Spleen (tissue), 11 donors: Measurements from ENCODE around the gene DNM3. TPM values are rescaled to one million over a fixed set of nuclear protein-coding genes. Genes with fewer than 3 reads are reported as not detected.
"Not testable (repeated sequence)": the region's sequence is repeated elsewhere in the genome, so short reads cannot be mapped to it uniquely, and the experiment has no call there.

Experiments used
- DNase-seq: peaks from one replicate; pipeline ENCODE4 v3.0.0-alpha.2; 2020
- H3K27ac ChIP-seq, 8 donors: fragments of 200-600 bp; sonication (generic) in 7 of 8; 1 replicate in 4 of 8; 2 replicates in 4 of 8; pipeline versions ENCODE4 v1.5.0 to v1.8.0; 2016 to 2021; ENCODE audit warnings: inconsistent platforms in 4 of 8, mild to moderate bottlenecking in 4 of 8, moderate library complexity in 1 of 8
- H3K27me3 ChIP-seq, 7 donors: fragments of 200-600 bp; sonication (generic) in 6 of 7; replicated peaks in 1 of 7; 1 replicate in 4 of 7; 2 replicates in 3 of 7; pipeline versions ENCODE4 v1.5.0 to v1.8.0; 2016 to 2021; ENCODE audit warnings: inconsistent platforms in 3 of 7, mild to moderate bottlenecking in 1 of 7
- H3K36me3 ChIP-seq, 6 donors: fragments of 200-600 bp; sonication (generic) in 5 of 6; 1 replicate in 4 of 6; 2 replicates in 2 of 6; pipeline versions ENCODE4 v1.5.0 to v1.8.0; 2016 to 2021; ENCODE audit warnings: inconsistent platforms in 2 of 6
- H3K4me1 ChIP-seq, 6 donors: fragments of 200-600 bp; sonication (generic) in 5 of 6; 1 replicate in 3 of 6; 2 replicates in 3 of 6; pipeline versions ENCODE4 v1.5.0 to v1.8.0; 2016 to 2021; ENCODE audit warnings: inconsistent platforms in 3 of 6
- H3K4me3 ChIP-seq, 8 donors: fragments of 200-600 bp; sonication (generic) in 7 of 8; 1 replicate in 4 of 8; 2 replicates in 4 of 8; pipeline versions ENCODE4 v1.5.0 to v1.8.0; 2016 to 2021; ENCODE audit warnings: inconsistent platforms in 4 of 8, mild to moderate bottlenecking in 4 of 8, moderate library complexity in 2 of 8
- H3K9me3 ChIP-seq, 8 donors: fragments of 200-600 bp; sonication (generic) in 7 of 8; 1 replicate in 4 of 8; 2 replicates in 4 of 8; pipeline versions ENCODE4 v1.5.0 to v1.8.0; 2016 to 2021; ENCODE audit warnings: inconsistent platforms in 4 of 8
- POLR2A ChIP-seq, 3 donors: fragments of 450-650 bp; IDR thresholded peaks; one replicate each; pipeline ENCODE4 v1.5.1; 2017; ENCODE audit warnings: antibody characterized with exemption in 3 of 3, mild to moderate bottlenecking in 1 of 3
- POLR2AphosphoS5 ChIP-seq, 3 donors: sonication (generic); formaldehyde crosslinking; IDR thresholded peaks; one replicate each; pipeline ENCODE4 v1.5.1; 2017; ENCODE audit warnings: antibody characterized with exemption in 3 of 3
- WGBS, 5 donors: extraction: QIAGEN DNeasy Blood & Tissue Kit in 3 of 5; methylation state at CpG; one replicate each; pipeline versions ENCODE4 v1.1.5 to v1.1.7; 2013 to 2018; 5-methylcytosine and 5-hydroxymethylcytosine counted together
- intact Hi-C: fragments of 100-400 bp; cut with DNase I; formaldehyde crosslinking; loops from one replicate; pipeline ENCODE4 v1.15.0; 2023; ENCODE audit warnings: low total_unique reads
- polyA plus RNA-seq, 3 donors: library from polyadenylated mRNA; stranded (reverse); fragments of 200-250 nt; gene quantifications; one replicate each; pipeline ENCODE4 v1.2.1, GENCODE V29; 2013
- total RNA-seq, 7 donors: library from RNA; depleted of rRNA in 3 of 7; stranded (reverse); fragments of >200 nt in 3 of 7; fragmentation: NEBNext Ultra II Directional in 4 of 7; extraction: Animal tissue kit (Norgen Biotek cat#: 25700) in 4 of 7; gene quantifications; one replicate each; pipeline versions ENCODE4 v1.1.0 to v1.2.1, GENCODE V29; 2016 to 2021
- TF ChIP-seq, protein P1 (sequence below), 11 experiments: fragments of 200-600 bp in 7 of 11; fragments of 450-650 bp in 4 of 11; sonication (generic) in 4 of 11; IDR thresholded peaks in 8 of 11; conservative IDR thresholded peaks in 3 of 11; 1 replicate in 7 of 11; 2 replicates in 4 of 11; pipeline versions ENCODE4 v1.4.0 to v1.8.0; 2016 to 2021; ENCODE audit warnings: antibody characterized with exemption in 11 of 11, inconsistent platforms in 4 of 11, mild to moderate bottlenecking in 1 of 11
- donor health status: healthy with polysubstance abuse.
- donor health status: DM: no; HTN: no; CAD: no; lungs with moderate emphysema.
- donor health status: DM: no; HTN: no; CAD: no.
- donor health status: Bipolar disorder and iron deficiency.
- donor health status: healthy.
- donor health status: DM: no; HTN: no; CAD: no.
- donor health status: DM: yes; HTN: yes; CAD: no.

Gene DNM3
- total and polyA plus RNA-seq, 10 donors, result 0.61 to 10.2 (median 4.9) TPM

DNA sequence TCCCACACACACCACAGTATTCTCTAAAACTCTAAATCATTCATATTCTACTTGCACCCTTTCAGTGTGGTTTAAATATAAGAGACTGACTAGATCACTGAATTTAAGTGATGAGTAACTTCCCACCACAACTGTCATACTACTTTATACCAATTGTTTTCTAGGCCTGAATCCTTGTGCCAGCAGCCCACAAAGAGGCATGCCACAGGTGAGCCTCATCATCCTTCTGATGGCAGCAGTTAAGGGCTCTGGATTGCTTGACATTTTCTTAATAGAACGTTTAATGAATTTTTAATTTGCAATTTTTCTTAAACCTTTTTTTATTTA, 588.8 kb downstream of the DNM3 start:
- H3K4me3 ChIP-seq, result no peak overlapping the region
- WGBS, 5 donors, result 74 to 92% (median 90%) methylated on average over 1 of the region's 1 CpG
- no peak for DNase-seq
- intact Hi-C loops, result no loop called here
- no peaks in the 10 kb centered on the region for H3K27me3 ChIP-seq
- no peak overlapping the region for H3K27ac ChIP-seq
- peaks cover 0 to 34% (median 10%) of the 10 kb centered on the region in 6 donors for H3K4me1 ChIP-seq
- H3K36me3 ChIP-seq, result peaks cover 0 to 9% (median 0%) of the 10 kb centered on the region in 6 donors
- H3K9me3 ChIP-seq, result no peaks in the 10 kb centered on the region
- TF ChIP-seq POLR2A (IDR thresholded peaks at IDR 0.05) (no peak), POLR2AphosphoS5 (IDR thresholded peaks at IDR 0.05) (no peak)
- TF ChIP-seq, protein P1, sequence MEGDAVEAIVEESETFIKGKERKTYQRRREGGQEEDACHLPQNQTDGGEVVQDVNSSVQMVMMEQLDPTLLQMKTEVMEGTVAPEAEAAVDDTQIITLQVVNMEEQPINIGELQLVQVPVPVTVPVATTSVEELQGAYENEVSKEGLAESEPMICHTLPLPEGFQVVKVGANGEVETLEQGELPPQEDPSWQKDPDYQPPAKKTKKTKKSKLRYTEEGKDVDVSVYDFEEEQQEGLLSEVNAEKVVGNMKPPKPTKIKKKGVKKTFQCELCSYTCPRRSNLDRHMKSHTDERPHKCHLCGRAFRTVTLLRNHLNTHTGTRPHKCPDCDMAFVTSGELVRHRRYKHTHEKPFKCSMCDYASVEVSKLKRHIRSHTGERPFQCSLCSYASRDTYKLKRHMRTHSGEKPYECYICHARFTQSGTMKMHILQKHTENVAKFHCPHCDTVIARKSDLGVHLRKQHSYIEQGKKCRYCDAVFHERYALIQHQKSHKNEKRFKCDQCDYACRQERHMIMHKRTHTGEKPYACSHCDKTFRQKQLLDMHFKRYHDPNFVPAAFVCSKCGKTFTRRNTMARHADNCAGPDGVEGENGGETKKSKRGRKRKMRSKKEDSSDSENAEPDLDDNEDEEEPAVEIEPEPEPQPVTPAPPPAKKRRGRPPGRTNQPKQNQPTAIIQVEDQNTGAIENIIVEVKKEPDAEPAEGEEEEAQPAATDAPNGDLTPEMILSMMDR (IDR thresholded peaks at IDR 0.05 in 8 of 11, conservative IDR thresholded peaks at IDR 0.05 in 3 of 11), result no peak

DNA sequence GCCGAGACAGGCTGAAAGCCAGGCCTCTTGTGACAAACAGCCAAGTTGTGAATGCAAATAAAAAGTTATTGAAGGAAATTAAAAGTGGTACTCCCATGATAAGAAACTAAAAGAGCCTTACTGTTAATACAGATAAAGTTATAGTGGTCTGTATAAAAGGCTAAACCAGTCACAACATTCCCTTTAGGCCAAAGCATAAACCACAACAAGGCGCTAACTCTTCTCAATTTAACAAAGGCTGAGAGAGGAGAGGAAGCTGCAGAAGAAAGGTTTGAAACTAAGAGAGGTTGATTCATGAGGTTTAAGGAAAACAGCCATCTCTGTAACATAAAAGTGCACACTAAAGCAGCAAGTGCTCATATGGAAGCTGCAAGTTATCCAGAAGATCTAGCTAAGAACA, 589.9 kb downstream of the DNM3 start:
- H3K4me3 ChIP-seq, result no peak overlapping the region
- H3K27me3 ChIP-seq, result no peaks in the 10 kb centered on the region
- DNase-seq, result no peak
- WGBS, 5 donors, result 73 to 79% (median 76%) methylated on average over 2 of the region's 2 CpGs
- H3K9me3 ChIP-seq, result peaks cover 0 to 4% (median 0%) of the 10 kb centered on the region in 8 donors
- TF ChIP-seq POLR2AphosphoS5 (IDR thresholded peaks at IDR 0.05) (no peak), POLR2A (IDR thresholded peaks at IDR 0.05) (no peak)
- TF ChIP-seq, protein P1 (IDR thresholded peaks at IDR 0.05 in 8 of 11, conservative IDR thresholded peaks at IDR 0.05 in 3 of 11), result no peak
- intact Hi-C loops, result no loop called here
- H3K27ac ChIP-seq, result peak overlapping the region in 1 of 8 donors; percentile 2
- H3K36me3 ChIP-seq, result peaks cover 0 to 9% (median 0%) of the 10 kb centered on the region in 6 donors
- H3K4me1 ChIP-seq, result peaks cover 0 to 34% (median 10%) of the 10 kb centered on the region in 6 donors

- Histone ChIP-seq H3K9me3 (peaks cover 0 to 8% (median under 1%) of the 10 kb centered on the region in 8 donors), H3K27me3 (no peaks in the 10 kb centered on the region), H3K4me1 (peaks cover 0 to 34% (median 10%) of the 10 kb centered on the region in 6 donors), H3K36me3 (peaks cover 0 to 9% (median 0%) of the 10 kb centered on the region in 6 donors), H3K4me3 (no peak overlapping the region), H3K27ac (peak overlapping the region in 1 of 8 donors; percentile 2)
- intact Hi-C loops, result no loop called here
- TF ChIP-seq, protein P1 (IDR thresholded peaks at IDR 0.05 in 8 of 11, conservative IDR thresholded peaks at IDR 0.05 in 3 of 11), result no peak
- TF ChIP-seq POLR2AphosphoS5 (IDR thresholded peaks at IDR 0.05), result no peak
- no peak for TF ChIP-seq POLR2A (IDR thresholded peaks at IDR 0.05)
- WGBS, 5 donors, result 77 to 87% (median 83%) methylated on average over 8 to 9 of the region's 9 CpGs
- DNase-seq, result no peak
These were observed 590.5 kb downstream of the DNM3 start for GRCh38 chr1:172431721-172432192.

GRCh38 chr1:172437183-172437582, 595.9 kb downstream of the DNM3 start:
- H3K4me3 ChIP-seq, intact Hi-C loops, H3K27ac ChIP-seq, H3K27me3 ChIP-seq, DNase-seq: not testable (repeated sequence)
- peaks cover 3 to 25% (median 14%) of the 10 kb centered on the region in 6 donors for H3K4me1 ChIP-seq
- peaks cover 0 to 17% (median 14%) of the 10 kb centered on the region in 8 donors for H3K9me3 ChIP-seq
- H3K36me3 ChIP-seq, result peaks cover 0 to 21% (median 2%) of the 10 kb centered on the region in 6 donors
- WGBS, 5 donors, result 92 to 95% (median 94%) methylated on average over 3 of the region's 3 CpGs
